Measurements from ENCODE around the gene MRM1.

MRM1 gene

DNA sequence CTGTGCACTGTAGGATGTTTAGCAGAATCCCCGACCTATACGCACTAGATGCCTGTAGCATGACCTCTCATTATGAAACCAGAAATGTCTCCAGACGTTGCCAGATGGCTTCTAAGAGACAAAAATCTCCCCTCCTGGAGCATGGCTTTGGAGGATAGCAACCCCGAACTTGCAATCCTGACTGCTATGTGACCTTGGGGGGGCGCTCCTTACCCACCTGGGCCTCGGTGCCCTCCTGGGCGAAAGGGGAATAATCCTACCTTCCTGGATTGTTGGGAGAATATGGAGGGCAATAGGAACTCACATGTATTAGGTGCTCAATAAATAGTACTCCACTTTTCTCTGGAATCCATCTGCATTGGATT lies 8.1 kb downstream of the MRM1 start:
- intact Hi-C loops (cut with micrococcal nuclease): loop anchor here (10.0 kb wide), 1 partner anchor 625 kb away; no protein-coding TSS in a partner anchor
- Mint-ChIP-seq H3K4me1 (ENCODE audit: low read depth) (peaks cover 35% of the 10 kb centered on the region), H3K36me3 (ENCODE audit: low read depth) (peaks cover 24% of the 10 kb centered on the region), H3K9me3 (no peaks in the 10 kb centered on the region), H3K27me3 (peaks cover 2% of the 10 kb centered on the region), H3K4me3 (no peak overlapping the region), H3K27ac (no peak overlapping the region)

DNA sequence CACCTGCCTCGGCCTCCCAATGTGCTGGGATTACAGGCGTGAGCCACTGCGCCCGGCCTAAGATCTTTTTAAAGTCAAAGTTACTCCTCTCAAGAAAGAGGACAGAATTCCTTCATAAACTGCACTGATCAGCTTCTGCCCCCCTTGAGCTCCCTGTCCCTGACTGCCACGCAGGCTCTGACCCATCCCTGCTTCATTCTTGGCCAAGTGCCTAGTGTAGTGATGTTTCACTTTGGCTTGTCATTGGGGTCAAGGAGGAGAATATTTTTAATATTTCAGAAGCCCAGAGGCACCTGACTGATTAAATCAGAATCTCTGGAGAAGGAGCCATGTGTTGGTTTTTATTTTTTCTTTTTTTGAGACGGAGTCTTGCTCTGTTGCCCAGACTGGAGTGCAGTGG lies 9.1 kb downstream of the MRM1 start:
- H3K4me3 Mint-ChIP-seq: no peak overlapping the region
- H3K27me3 Mint-ChIP-seq: peaks cover 2% of the 10 kb centered on the region
- H3K4me1 Mint-ChIP-seq (ENCODE audit: low read depth): peaks cover 26% of the 10 kb centered on the region
- peaks cover 15% of the 10 kb centered on the region for H3K36me3 Mint-ChIP-seq (ENCODE audit: low read depth)
- H3K27ac Mint-ChIP-seq: no peak overlapping the region
- H3K9me3 Mint-ChIP-seq: no peaks in the 10 kb centered on the region
- intact Hi-C loops (cut with micrococcal nuclease): no loop called here

DNA sequence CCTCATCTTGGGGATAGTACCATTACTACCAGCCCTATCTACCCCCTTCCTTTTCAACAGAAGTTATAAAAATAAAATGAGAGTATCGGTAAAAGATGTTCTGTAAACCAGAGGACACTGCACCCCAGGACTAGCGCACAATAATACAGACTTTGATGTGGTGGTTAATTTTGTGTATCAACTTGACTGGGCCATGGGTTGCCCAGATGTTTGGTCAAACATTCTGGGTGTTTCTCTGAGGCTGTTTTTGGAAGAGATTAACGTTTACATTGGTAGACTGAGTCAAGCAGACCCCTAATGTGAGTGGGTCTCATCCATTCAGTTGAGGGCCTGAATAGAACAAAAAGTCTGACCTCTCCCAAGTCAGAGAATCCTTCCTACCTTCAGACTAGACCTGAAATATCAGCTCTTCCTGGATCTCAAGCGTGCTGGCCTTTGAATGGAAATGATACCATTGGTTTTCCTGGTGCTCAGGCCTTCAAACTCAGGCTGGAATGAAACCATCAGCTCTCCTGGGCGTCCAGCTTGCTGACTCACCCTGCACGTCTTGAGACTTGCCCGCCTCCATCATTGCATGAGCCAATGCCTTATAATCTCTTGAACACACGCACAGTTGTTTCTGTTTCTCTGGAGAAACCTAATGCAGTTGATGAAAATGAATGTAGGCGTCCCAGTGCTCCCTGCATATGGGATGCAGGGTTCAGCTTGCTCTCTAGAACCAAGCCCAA lies 10.1 kb downstream of the MRM1 start:
- peaks cover 2% of the 10 kb centered on the region for H3K27me3 Mint-ChIP-seq
- intact Hi-C loops (cut with micrococcal nuclease): no loop called here
- no peak overlapping the region for H3K4me3 Mint-ChIP-seq
- H3K27ac Mint-ChIP-seq: no peak overlapping the region
- no peaks in the 10 kb centered on the region for H3K9me3 Mint-ChIP-seq
- peaks cover 8% of the 10 kb centered on the region for H3K36me3 Mint-ChIP-seq (ENCODE audit: low read depth)
- peaks cover 24% of the 10 kb centered on the region for H3K4me1 Mint-ChIP-seq (ENCODE audit: low read depth)

DNA sequence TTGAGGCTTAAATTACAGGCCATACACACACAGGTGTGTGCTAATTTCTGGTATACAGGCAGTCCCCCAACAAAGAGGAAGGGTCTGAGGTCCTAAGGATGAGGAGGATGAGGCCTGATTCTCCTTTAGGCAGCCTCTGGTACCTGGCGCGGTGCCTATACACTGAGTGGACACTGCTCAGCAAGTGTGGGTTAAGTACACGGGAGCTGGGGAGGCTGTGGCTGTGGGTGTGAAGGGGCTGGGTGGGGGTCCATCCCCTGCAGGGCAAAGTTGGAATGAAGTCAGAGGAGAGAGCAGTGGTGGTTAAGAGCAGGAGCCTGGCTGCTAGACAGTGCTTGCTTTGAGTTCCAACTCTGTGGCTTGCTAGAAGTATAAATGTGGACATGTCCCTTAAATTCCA lies 10.9 kb downstream of the MRM1 start:
- H3K27me3 Mint-ChIP-seq: peaks cover 2% of the 10 kb centered on the region
- no peak overlapping the region for H3K4me3 Mint-ChIP-seq
- no peaks in the 10 kb centered on the region for H3K9me3 Mint-ChIP-seq
- H3K27ac Mint-ChIP-seq: no peak overlapping the region
- peaks cover 8% of the 10 kb centered on the region for H3K36me3 Mint-ChIP-seq (ENCODE audit: low read depth)
- intact Hi-C loops (cut with micrococcal nuclease): no loop called here
- H3K4me1 Mint-ChIP-seq (ENCODE audit: low read depth): peaks cover 24% of the 10 kb centered on the region

DNA sequence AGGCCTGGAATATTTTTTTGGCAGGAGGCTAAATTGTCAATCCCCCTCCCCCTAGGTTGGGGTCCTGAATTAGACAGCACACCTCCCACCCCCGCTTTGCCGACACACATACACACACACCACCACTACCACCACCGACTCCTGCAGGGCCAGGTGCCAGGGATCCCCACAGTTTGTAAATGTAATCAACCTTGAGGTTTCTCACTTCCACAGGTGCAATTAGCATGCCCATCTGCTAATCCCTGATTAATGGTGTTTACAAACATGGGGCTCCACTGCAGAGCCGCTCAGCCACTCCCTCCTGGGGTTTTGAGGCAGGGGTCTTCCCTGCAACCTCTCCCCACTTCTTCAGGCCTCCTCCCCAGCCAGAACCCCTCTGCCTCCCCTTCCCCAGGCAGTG lies 11.8 kb downstream of the MRM1 start:
- intact Hi-C loops (cut with micrococcal nuclease): no loop called here
- no peaks in the 10 kb centered on the region for H3K9me3 Mint-ChIP-seq
- H3K4me1 Mint-ChIP-seq (ENCODE audit: low read depth): peaks cover 17% of the 10 kb centered on the region
- H3K27ac Mint-ChIP-seq: no peak overlapping the region
- no peak overlapping the region for H3K4me3 Mint-ChIP-seq
- peaks cover under 1% of the 10 kb centered on the region for H3K36me3 Mint-ChIP-seq (ENCODE audit: low read depth)
- H3K27me3 Mint-ChIP-seq: peaks cover 2% of the 10 kb centered on the region

DNA sequence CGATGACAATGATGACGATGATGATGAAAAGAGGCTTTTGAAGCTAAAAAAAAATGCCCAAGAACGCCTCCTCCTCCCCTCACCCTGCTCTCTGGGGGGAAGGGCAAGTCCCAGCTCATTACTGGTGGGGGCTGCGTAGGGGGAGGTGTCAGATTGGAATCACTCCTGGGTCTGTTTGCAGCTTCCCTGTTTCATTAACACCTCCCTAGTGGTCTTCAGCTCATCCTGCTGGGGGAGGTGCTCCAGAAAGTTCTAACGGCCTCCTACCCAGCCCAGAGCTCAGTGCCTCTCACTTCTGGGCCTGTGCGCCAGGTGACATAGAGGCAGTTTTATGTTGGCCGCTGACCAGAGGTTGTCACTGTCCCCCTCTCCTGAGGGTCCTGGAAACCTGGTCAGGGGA lies 12.7 kb downstream of the MRM1 start:
- Mint-ChIP-seq H3K36me3 (ENCODE audit: low read depth) (no peaks in the 10 kb centered on the region), H3K4me1 (ENCODE audit: low read depth) (peaks cover 7% of the 10 kb centered on the region), H3K27ac (no peak overlapping the region), H3K9me3 (no peaks in the 10 kb centered on the region), H3K4me3 (no peak overlapping the region), H3K27me3 (peaks cover 2% of the 10 kb centered on the region)
- intact Hi-C loops (cut with micrococcal nuclease): no loop called here

DNA sequence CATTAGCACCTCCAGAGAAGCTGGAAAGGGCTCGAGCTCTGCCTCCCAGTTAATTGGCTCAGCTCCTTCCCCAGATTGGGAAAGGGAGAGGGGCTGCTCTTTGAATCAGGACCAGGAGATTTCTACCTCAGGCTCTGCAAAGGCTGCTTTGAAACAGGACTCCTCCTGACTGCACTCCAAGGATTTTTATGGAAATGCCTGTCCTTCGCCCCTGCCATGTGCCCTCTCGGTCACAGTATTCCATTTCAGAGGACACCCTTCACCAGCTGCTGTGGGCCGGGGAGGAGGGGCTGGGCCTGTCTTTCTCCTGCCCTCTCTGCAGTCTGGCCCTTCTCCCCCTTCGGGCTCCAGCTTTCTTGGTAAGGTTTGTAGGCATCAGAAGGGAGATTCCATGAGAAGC lies 13.6 kb downstream of the MRM1 start:
- Mint-ChIP-seq H3K4me1 (ENCODE audit: low read depth) (peaks cover 5% of the 10 kb centered on the region), H3K36me3 (ENCODE audit: low read depth) (no peaks in the 10 kb centered on the region), H3K9me3 (no peaks in the 10 kb centered on the region), H3K27me3 (peaks cover 2% of the 10 kb centered on the region), H3K27ac (no peak overlapping the region), H3K4me3 (no peak overlapping the region)
- intact Hi-C loops (cut with micrococcal nuclease): no loop called here

DNA sequence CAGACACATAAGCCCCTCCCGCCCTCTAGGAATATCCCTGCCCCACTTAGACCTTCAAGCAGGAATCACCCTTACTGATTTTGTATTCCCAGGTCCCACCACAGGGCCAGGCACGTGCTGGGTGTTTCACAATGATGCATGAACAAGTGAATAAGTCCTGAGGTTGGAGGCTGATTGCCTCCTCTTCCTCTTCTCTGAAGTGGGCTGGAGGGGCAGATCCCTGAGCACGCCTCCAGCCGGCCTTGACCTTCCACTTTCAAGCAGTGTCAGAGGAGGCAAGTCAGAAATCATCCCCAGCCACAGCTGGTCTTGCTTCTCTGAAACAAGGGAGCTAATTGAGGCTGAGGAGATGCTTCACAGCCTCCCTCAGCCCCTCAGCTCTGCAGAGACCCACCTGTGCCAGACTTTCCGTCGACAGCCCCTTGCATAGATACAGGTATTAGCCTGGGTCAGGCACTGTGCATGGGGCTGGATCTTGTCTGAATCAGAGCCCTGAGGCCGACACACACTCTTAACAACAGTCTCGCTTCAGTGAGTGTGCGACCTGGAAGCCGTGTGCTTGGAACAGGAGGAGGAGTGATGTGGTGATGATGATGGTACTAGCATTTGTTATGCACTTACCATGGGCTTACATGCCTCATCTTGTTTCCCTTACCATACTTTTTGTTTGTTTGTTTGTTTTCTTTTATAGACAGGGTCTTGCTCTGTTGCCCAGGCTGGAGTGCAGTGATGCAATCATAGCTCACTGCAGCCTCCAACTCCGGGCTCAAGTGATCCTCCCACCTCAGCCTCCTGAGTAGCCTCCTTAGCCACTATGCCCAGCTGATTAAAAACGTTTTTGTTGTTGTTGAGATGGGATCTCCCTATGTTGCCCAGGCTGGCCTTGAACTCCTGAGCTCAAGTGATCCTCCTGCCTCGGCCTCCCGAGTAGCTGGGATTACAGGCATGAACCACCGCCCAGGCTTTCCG lies 15.0 kb downstream of the MRM1 start:
- H3K27me3 Mint-ChIP-seq: peaks cover 2% of the 10 kb centered on the region
- no peaks in the 10 kb centered on the region for H3K9me3 Mint-ChIP-seq
- no peak overlapping the region for H3K4me3 Mint-ChIP-seq
- peaks cover 5% of the 10 kb centered on the region for H3K4me1 Mint-ChIP-seq (ENCODE audit: low read depth)
- no peak overlapping the region for H3K27ac Mint-ChIP-seq
- H3K36me3 Mint-ChIP-seq (ENCODE audit: low read depth): no peaks in the 10 kb centered on the region
- intact Hi-C loops (cut with micrococcal nuclease): no loop called here

DNA sequence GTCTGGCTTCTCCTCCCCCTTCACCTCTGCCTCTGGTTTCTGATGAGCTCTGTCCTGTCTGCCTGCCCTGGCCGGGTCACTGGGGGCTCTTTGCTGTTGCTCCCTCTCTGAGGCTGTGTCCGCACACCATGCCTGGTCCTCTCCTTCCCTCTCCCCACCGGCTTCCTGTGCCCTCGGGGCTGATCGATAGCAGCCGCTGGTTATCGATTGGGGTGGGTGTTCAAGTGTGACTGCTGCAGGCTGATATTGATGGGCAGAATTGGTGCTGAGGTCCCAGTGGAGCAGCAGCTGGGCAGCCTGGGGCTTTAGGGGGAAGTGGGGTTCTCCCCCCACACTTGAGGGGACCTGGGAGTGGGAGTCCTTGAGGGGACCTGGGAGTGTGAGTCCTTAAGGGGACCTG lies 16.4 kb downstream of the MRM1 start:
- Mint-ChIP-seq H3K4me3 (no peak overlapping the region), H3K27ac (no peak overlapping the region), H3K9me3 (no peaks in the 10 kb centered on the region), H3K4me1 (ENCODE audit: low read depth) (peaks cover 5% of the 10 kb centered on the region), H3K27me3 (peaks cover 2% of the 10 kb centered on the region), H3K36me3 (ENCODE audit: low read depth) (no peaks in the 10 kb centered on the region)
- intact Hi-C loops (cut with micrococcal nuclease): no loop called here

DNA sequence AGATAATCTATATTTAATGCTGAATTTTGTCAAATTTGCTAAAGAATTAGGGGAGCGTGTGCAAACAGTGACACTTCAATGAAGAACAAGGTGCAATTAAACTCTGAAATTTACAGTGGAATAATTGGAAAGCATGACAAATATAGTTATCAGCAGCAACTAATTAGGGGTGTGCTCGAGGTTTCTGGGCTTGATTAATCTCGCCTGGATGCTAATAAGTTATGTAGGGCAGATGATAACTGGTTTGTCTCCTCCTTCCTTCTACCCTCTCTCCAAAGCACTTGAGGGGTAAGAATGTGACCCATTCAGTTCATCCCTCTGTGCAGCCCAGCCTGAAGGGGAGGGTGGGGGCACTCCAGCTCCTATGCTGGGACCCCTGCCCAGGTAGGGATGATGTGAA lies 21.9 kb downstream of the MRM1 start:
- Mint-ChIP-seq H3K36me3 (ENCODE audit: low read depth) (no peaks in the 10 kb centered on the region), H3K4me3 (no peak overlapping the region), H3K9me3 (no peaks in the 10 kb centered on the region), H3K27ac (no peak overlapping the region), H3K4me1 (ENCODE audit: low read depth) (peaks cover 6% of the 10 kb centered on the region), H3K27me3 (no peaks in the 10 kb centered on the region)
- intact Hi-C loops (cut with micrococcal nuclease): loop anchor here (10.0 kb wide), 1 partner anchor 752 kb away; the partner anchor contains the start of gene C17orf78

DNA sequence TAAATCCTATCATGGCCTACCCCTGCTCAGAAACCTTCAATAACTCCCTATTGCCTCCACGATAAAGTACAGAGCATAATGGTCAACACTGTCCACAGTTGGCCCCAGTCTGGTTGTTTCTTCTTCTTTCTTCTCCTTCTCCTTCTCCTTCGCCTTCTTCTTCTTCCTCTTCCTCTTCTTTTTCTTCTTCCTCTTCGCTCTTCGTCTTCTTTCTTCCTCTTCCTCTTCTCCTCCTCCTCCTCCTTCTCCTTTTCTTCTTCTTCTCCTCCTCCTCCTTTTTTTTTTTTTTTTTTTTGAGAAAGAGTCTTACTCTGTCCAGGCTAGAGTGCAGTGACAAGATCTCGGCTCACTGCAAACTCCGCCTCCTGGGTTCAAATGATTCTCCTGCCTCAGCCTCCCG lies 23.8 kb downstream of the MRM1 start:
- no peak overlapping the region for H3K27ac Mint-ChIP-seq

DNA sequence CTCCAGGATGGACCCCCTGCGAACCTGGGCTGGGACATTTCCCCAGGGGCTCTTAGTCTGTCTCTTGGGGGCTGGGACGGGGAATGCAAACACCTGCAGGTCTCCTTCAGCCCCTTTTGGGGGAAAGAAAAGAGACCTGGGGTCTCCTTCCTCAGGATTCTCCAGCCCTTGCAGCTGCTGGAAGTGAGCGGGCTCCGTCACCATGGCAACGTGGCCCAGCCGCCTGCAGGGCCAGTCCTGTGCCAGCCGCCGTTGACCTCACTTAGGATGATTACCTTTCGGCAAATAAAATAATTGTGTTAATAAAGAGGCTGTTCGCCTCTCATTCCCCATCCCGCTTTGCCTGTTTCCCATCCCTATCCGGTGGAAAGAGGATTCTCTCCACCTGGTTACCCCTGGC lies 25.7 kb downstream of the MRM1 start:
- Mint-ChIP-seq H3K4me3 (no peak overlapping the region), H3K4me1 (ENCODE audit: low read depth) (peaks cover 6% of the 10 kb centered on the region), H3K27me3 (no peaks in the 10 kb centered on the region), H3K27ac (no peak overlapping the region), H3K9me3 (no peaks in the 10 kb centered on the region), H3K36me3 (ENCODE audit: low read depth) (no peaks in the 10 kb centered on the region)
- intact Hi-C loops (cut with micrococcal nuclease): loop anchor here (10.0 kb wide), 1 partner anchor 748 kb away; the partner anchor contains the start of gene C17orf78

More for the DNA sequence above, 23.8 kb downstream of the MRM1 start:
- H3K27me3 Mint-ChIP-seq: no peaks in the 10 kb centered on the region
- H3K4me1 Mint-ChIP-seq (ENCODE audit: low read depth): peaks cover 6% of the 10 kb centered on the region
- no peak overlapping the region for H3K4me3 Mint-ChIP-seq
- no peaks in the 10 kb centered on the region for H3K9me3 Mint-ChIP-seq
- intact Hi-C loops (cut with micrococcal nuclease): loop anchor here (10.0 kb wide), 1 partner anchor 750 kb away; the partner anchor contains the start of gene C17orf78
- no peaks in the 10 kb centered on the region for H3K36me3 Mint-ChIP-seq (ENCODE audit: low read depth)

DNA sequence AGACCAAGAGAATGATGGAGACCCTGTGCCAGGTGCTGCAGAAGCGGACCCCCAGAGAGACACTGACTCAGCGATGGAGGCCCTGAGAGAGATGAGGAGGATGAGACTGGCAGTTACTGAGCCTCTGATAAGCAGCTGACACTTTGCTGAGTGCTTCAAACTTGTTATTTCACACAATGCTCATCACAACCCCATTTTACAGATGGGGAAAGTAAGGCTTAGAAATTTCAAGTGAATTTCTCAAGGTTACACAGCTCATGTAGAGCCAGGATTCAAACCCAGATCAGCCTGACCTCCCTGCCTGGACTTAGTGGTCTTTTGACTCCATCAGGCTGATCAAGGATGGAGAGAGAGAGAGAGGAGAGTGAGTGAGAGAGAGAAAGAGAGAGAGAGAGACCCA lies 27.2 kb downstream of the MRM1 start:
- intact Hi-C loops (cut with micrococcal nuclease): loop anchor here (10.0 kb wide), 1 partner anchor 746 kb away; the partner anchor contains the start of gene C17orf78
- no peak overlapping the region for H3K4me3 Mint-ChIP-seq
- peaks cover 6% of the 10 kb centered on the region for H3K4me1 Mint-ChIP-seq (ENCODE audit: low read depth)
- H3K27me3 Mint-ChIP-seq: peaks cover 9% of the 10 kb centered on the region
- H3K27ac Mint-ChIP-seq: no peak overlapping the region
- no peaks in the 10 kb centered on the region for H3K9me3 Mint-ChIP-seq
- no peaks in the 10 kb centered on the region for H3K36me3 Mint-ChIP-seq (ENCODE audit: low read depth)

DNA sequence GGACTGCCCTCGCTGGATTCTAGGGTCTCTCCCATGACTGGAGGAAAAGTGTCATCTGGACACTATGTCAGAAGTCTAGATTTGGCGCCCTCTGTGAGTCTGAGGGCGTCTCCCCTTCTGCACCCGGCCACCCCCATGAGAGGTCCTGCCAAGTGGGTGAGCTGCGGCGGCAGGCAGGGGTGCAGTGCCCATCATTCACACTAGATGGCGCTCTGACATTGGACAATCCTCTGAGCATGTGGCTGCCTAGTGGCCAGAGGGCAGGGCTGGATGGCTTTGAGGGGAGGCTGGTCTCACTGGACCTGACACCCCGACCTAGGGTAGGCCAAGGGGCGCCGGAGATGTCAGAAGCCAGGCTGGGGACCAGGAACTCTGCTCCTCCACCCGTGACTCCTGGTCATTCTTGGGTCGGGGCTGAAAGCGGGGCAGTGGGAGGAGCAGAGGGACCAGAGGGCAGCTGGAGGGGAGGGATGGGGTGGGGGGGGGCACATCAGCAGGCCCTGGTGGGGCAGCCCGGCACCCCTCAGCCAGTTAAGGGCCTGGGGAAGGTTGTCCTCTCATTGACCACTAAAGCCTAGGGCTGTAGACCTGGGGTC lies 28.0 kb downstream of the MRM1 start:
- Mint-ChIP-seq H3K9me3 (no peaks in the 10 kb centered on the region), H3K36me3 (ENCODE audit: low read depth) (no peaks in the 10 kb centered on the region), H3K27me3 (peaks cover 9% of the 10 kb centered on the region), H3K27ac (no peak overlapping the region), H3K4me3 (no peak overlapping the region), H3K4me1 (ENCODE audit: low read depth) (peaks cover 6% of the 10 kb centered on the region)
- intact Hi-C loops (cut with micrococcal nuclease): loop anchor here (1.0 to 10.0 kb wide), 2 partner anchors 418 to 745 kb away; partner anchors contain the start of gene C17orf78
